GM18526 (cell line): ENCODE measurements around the gene TMEM232.

ENCODE experiments used
- POLR2A ChIP-seq: IDR thresholded peaks from 3 replicates; pipeline ENCODE4 v1.6.1; 2011; ENCODE audit not compliant: insufficient read length; ENCODE audit errors: extremely low read depth

The TMEM232 gene

DNA sequence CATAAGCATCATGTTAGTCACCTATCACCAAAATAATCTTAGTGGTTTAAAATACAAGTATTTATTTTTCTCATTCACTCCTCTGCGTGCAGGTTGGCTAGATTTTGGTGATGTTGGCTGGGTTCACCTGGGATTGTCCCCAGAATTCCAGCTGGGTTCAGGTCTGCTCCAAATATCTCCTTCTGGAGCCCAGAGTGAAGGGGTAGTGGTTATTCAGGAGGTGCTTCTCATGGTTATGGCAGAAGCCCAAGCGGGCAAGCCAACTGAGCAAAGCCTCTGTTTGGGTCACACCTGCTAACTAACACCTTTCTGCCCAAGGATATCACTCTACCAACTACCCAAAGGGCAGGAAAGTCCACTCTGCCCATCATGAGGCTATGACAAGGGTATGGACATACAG is 7.6 kb upstream of the TMEM232 start:
- no peak for TF ChIP-seq POLR2A

- no peak for TF ChIP-seq POLR2A
These were observed 499 bp upstream of the TMEM232 start for GRCh38 chr5:110727025-110727314.

DNA sequence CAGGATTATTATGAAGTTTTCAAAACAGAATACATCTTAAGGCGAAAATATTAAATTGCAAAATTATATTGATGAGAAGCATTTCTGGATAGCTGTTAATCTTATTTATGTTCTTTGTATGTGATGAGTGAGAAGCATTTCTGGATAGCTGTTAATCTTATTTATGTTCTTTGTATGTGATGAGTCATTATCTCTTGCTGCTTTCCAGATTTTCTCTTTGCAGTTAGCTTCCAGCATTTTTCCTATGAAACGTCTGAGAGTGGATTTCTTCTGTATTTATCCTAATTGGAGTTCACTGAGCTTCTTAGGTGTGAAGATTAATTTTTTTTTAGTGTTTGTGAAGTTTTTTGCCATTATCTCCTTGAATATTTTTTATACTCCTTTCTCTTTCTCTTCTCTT is 8.2 kb downstream of the TMEM232 start:
- TF ChIP-seq POLR2A: no peak

DNA sequence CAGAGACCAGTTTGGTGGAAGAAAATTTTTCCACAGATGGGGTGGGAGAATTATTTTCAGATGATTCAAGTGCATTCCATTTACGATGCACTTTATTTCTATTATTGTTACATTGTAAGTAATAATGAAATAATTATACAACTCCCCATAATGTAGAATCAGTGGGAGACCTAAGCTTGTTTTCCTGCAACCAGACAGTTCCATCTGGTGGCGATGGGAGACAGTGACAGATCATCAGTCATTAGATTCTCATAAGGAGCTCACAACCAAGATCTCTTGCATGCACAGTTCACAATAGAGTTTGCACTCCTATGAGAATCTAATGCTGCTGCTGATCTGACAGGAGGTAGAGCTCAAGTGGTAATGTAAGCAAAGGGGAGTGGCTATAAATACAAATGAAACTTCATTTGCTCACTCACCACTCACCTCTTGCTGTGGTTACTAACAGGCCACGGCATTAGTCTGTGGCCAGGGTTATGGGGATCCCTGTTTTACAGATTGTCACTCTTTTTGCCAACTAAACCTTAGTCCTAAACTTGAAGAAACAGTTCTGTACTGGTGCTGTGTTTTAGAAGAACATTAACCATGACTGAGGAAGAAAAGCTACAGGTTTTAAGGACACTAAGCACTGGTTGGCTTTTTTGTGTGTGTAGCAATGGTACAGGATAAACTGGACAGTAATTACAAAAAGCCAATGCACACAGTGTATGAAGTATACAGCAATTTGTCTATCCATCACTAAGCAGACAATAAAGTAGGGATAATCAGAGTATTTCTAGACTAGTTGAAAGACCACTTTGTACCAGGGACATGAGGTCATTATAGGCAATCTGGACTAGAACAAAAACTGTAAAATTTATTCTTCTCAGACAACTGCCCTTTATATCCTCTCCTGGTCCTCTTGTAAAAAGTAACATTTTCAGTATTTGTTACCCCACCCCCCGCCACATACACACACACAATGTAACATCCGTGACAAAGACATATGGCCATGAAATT is 9.9 kb downstream of the TMEM232 start:
- no peak for TF ChIP-seq POLR2A

- TF ChIP-seq POLR2A: no peak
These were observed 19.1 kb downstream of the TMEM232 start for GRCh38 chr5:110707260-110707844.

DNA sequence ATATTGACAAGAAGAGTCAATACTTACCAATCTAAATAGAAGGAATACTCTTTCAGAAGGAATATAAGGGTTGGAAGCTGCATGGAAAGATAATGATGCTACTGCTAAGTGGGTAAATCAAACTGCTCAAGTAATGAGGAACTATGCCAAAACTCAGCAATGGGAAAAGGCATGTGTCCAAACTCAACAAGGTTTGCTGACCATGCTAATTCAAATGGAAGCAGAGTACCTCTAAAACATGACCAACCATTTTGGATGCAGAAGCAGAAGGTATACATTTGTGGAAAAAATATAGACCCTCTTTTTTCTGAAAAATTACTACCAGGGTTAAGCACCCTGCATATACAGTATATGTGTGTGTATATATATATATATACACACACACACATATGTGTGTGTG is 21.1 kb downstream of the TMEM232 start:
- no peak for TF ChIP-seq POLR2A

DNA sequence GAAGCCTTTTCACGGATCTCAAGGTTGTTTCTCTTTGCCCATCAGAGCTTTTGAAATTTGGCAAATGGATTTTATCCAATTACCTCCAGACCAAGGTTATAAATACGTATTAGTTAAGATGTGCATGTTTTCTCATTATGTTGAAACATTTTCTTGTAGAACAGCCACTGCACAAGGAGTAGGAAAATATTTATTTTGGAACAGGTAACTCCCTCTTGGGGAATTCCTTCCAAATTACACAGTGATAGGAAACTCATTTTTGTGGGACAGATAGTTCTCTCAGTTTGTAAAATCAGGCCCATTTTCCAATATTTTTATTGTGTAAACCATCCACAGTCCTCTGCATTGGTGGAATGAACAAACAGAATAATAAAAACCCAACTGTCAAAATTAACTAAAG is 23.0 kb downstream of the TMEM232 start:
- TF ChIP-seq POLR2A: no peak

- TF ChIP-seq POLR2A: no peak
These were observed 23.8 kb downstream of the TMEM232 start for GRCh38 chr5:110702704-110703103.

- TF ChIP-seq POLR2A: no peak
These were observed 24.2 kb downstream of the TMEM232 start for GRCh38 chr5:110702300-110702699.

- no peak for TF ChIP-seq POLR2A
These were observed 39.0 kb downstream of the TMEM232 start for GRCh38 chr5:110687485-110687884.

- no peak for TF ChIP-seq POLR2A
These were observed 40.2 kb downstream of the TMEM232 start for GRCh38 chr5:110686270-110686669.

- no peak for TF ChIP-seq POLR2A
These were observed 44.5 kb downstream of the TMEM232 start for GRCh38 chr5:110681953-110682352.

GRCh38 chr5:110681109-110681508 is 45.4 kb downstream of the TMEM232 start:
- TF ChIP-seq POLR2A: no peak

DNA sequence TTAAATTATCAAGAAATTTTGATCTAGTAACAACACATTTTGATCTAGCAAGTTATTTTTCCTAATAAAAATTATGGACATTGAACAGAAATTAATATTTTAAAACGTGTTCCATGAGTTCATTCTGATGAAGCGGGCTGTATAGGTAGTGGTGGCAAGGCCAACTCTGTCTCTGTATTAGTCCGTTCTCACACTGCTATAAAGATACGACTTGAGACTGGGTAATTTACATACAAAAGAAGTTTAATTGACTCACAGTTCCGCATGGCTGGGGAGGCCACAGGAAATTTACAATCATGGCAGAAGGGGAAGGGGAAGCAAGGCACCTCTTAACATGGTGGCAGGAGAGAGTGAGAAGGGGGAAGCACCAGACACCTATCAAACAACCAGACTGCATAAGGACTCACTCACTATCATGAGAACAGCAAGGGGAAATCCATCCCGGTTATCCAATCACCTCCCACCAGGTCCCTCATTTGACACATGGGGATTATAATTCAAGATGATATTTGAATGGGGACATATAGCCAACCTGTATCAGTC is 61.2 kb downstream of the TMEM232 start:
- no peak for TF ChIP-seq POLR2A

DNA sequence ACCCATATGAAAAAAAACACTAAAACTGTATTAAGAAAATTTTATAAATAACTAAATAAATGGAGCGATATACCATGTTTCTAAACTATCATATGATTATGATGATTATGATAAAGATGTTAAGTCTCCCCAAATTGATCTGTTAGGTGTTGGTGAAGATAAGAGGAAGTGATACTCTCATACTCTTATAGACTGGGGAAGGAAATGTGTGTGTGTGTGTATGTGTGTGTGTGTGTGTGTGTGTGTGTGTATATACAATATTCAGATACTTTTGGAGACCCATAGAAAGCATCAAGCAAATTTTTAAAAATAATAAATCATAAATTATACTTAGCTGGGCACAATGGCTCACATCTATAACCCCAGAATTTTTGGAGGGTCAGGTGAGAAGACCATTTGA is 62.9 kb downstream of the TMEM232 start:
- TF ChIP-seq POLR2A: no peak

DNA sequence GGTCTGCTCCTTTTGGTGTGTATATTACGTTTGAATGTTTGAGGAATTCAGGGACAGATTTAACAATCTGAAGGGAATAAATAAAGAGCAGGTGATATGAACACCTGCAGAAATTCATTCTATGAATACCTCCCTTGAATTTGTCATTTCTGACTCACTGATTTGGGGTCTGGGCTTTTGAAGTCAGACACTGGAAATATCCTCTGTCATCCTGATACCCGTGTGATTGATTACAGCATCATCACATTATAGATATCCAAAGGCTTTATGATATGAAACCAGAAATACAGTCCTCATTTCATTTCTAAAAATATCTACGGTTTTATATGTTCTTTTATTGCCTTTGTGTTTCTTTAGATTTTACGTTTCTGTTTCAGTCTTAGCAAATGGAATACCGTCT is 68.5 kb downstream of the TMEM232 start:
- TF ChIP-seq POLR2A: no peak
